Epithelial cell of proximal tubule (primary cell): ENCODE results near the gene RASSF10. TPM values are rescaled to one million over a fixed set of nuclear protein-coding genes. Genes with fewer than 3 reads are reported as not detected.

Source experiments
- DNase-seq: peaks from one replicate; pipeline ENCODE4 v3.0.0-alpha.2; 2011; ENCODE audit warnings: low read depth
- H3K4me3 ChIP-seq: 2 replicates; pipeline ENCODE4 v1.5.1; 2011; ENCODE audit warnings: low read depth, mild to moderate bottlenecking, low read length
- CTCF ChIP-seq: conservative IDR thresholded peaks from 2 replicates; pipeline ENCODE4 v1.5.1; 2012; ENCODE audit warnings: low read depth, mild to moderate bottlenecking, low read length
- total RNA-seq: library from RNA; depleted of rRNA; stranded (reverse); fragments of >200 nt; gene quantifications from 2 replicates; pipeline ENCODE4 v1.2.3, GENCODE V29; 2015

Gene RASSF10
- total RNA-seq, 1 donor from 2014 or later, result 1.6 TPM

DNA sequence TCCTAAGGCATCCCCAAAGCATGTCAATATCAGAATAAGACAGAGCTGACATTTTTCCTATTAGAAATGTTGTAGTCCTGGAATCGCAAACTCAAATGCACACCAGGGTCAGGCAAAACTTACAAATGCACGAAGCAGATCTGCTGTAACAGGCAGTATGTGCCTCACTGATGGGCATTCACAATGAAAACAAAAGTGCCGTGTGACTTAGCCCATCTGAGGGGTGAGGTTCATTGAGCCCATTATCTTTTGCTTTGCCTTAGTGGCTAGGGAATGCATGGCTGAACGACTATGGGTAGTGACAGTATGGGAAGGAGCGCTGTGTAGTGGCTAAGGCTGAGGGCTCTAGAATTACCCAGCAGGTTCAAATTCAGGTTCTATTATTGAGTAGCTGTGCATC is 43.1 kb upstream of the RASSF10 start:
- TF ChIP-seq CTCF, result no peak
- no peak overlapping the region for H3K4me3 ChIP-seq
- DNase-seq, result no peak

DNA sequence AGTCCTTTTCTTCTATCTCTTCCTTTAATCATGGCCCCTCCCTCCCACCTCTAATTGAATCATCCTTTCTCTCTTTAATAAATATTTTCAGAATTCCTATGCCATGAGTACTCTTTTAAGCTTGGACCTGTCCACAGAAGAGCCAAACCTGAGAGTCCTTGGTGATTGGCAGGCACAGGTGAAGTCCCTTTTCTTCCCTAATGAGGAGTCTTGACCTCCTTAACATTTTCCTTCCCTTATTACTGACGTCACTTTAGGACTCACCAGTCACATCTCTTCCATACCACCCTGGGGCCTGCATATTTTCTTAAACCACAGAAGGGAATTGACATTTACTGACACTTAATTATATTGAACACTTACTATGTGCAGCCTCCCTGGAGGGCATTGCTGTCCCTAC is 41.0 kb upstream of the RASSF10 start:
- no peak overlapping the region for H3K4me3 ChIP-seq
- TF ChIP-seq CTCF, result no peak
- DNase-seq, result no peak

DNA sequence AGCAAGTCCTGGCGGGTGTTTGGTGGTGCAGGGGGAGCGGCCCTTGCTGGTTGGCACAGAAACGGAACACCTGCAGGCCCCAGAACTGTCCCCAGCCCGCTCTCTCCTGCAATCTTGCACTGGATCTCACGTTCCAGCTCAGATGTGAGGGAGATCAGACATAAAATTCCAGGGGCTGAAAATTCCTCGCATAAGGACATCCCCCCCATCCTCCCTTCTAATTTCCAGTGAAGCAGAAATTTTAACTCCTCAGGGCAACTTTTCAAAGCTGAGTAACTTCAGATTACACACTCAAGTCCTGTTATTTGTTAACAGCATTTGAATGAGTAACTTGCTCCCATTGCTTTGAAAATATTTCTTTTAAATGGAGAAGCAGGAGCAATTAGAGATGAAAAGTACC is 40.3 kb upstream of the RASSF10 start:
- DNase-seq, result peak; percentile 75
- no peak overlapping the region for H3K4me3 ChIP-seq
- TF ChIP-seq CTCF, result no peak

DNA sequence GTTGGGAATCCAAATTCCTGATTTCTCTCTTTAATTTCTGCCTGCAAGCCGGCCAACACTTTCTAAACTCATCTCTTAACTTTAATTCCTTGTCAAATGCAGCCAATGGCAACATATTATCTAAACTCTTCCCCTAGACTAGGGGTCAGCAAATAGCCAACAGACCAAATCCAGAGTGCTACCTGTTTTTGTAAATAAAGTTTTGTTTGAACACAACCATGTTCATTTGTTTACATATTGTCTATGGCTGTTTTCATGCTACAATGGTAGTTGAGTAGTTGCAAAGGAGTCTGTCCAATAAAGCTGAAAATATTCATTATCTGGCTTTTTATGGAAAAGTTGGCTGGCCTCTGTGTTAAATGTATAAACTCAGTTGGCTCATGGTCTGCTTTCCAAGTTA is 37.2 kb upstream of the RASSF10 start:
- H3K4me3 ChIP-seq, result no peak overlapping the region
- no peak for DNase-seq

GRCh38 chr11:12973528-12974181 is 35.5 kb upstream of the RASSF10 start:
- no peak for TF ChIP-seq CTCF
- DNase-seq, result no peak
- no peak overlapping the region for H3K4me3 ChIP-seq

More for the DNA sequence above, 37.2 kb upstream of the RASSF10 start:
- no peak for TF ChIP-seq CTCF

GRCh38 chr11:12975195-12975594 is 33.9 kb upstream of the RASSF10 start:
- H3K4me3 ChIP-seq, result no peak overlapping the region
- no peak for DNase-seq

More at GRCh38 chr11:12975195-12975594, 33.9 kb upstream of the RASSF10 start:
- no peak for TF ChIP-seq CTCF
